Kidney (tissue), 14 donors: ENCODE results near the gene PDE6B. TPM values are rescaled to one million over a fixed set of nuclear protein-coding genes. Genes with fewer than 3 reads are reported as not detected.

Experiments used
- DNase-seq, 5 donors: peaks; one replicate each; pipeline ENCODE4 v3.0.0-alpha.2; 2013 to 2020
- FAIRE-seq: peaks from 2 replicates; lab custom pipeline; 2012; peaks lifted over from hg19 to GRCh38; lab: Jason Lieb, UNC
- H3K27ac ChIP-seq, 2 donors: one replicate each; pipeline ENCODE4 v1.7.0; 2013; ENCODE audit warnings: low read depth in 2 of 2, low read length in 2 of 2, inconsistent platforms in 1 of 2
- H3K27me3 ChIP-seq: one replicate; pipeline ENCODE4 v1.7.1; 2013; ENCODE audit warnings: low read length, inconsistent platforms; ENCODE audit not compliant: control insufficient read depth, insufficient read depth
- H3K36me3 ChIP-seq, 3 donors: one replicate each; pipeline versions ENCODE4 v1.7.0 to v1.7.1; 2013; ENCODE audit warnings: low read length in 3 of 3, control low read depth in 1 of 3, inconsistent platforms in 1 of 3; ENCODE audit not compliant: insufficient read depth in 3 of 3, control insufficient read depth in 2 of 3
- H3K4me1 ChIP-seq, 3 donors: one replicate each; pipeline versions ENCODE4 v1.7.0 to v1.7.1; 2013; ENCODE audit warnings: low read length in 3 of 3, inconsistent platforms in 1 of 3, low read depth in 1 of 3; ENCODE audit not compliant: control insufficient read depth in 2 of 3, insufficient read depth in 2 of 3
- H3K4me3 ChIP-seq, 3 donors: one replicate each; pipeline versions ENCODE4 v1.7.0 to v1.8.1; 2013; ENCODE audit warnings: low read length in 3 of 3, control low read depth in 1 of 3, inconsistent platforms in 1 of 3
- H3K9ac ChIP-seq, 3 donors: one replicate each; pipeline versions ENCODE4 v1.7.0 to v1.7.1; 2013; ENCODE audit warnings: low read length in 3 of 3, control low read depth in 1 of 3, inconsistent platforms in 1 of 3
- H3K9me3 ChIP-seq, 3 donors: one replicate each; pipeline versions ENCODE4 v1.7.0 to v1.7.1; 2013; ENCODE audit warnings: low read length in 3 of 3, control low read depth in 1 of 3, inconsistent platforms in 1 of 3; ENCODE audit not compliant: control insufficient read depth in 2 of 3, insufficient read depth in 1 of 3
- intact Hi-C: fragments of 100-400 bp; cut with DNase I; formaldehyde crosslinking; loops from one replicate; pipeline ENCODE4 v1.11.1; 2022
- polyA plus RNA-seq: library from polyadenylated mRNA; stranded (reverse); fragments of 350-450 nt; fragmentation: Illumina TruSeq; extraction: RNeasy Lipid Tissue Mini Kit (QIAGEN cat#74804); gene quantifications from one replicate; pipeline ENCODE4 v1.2.3, GENCODE V29; 2014; ENCODE audit warnings: low read depth, low replicate concordance; ENCODE audit not compliant: insufficient read depth
- total RNA-seq: library from RNA; stranded (reverse); fragmentation: NEBNext Ultra II Directional; extraction: Animal tissue kit (Norgen Biotek cat#: 25700); gene quantifications from one replicate; pipeline ENCODE4 v1.2.1, GENCODE V29; 2021
- TF ChIP-seq, protein P1 (sequence below): IDR thresholded peaks from 3 replicates; pipeline ENCODE4 v1.5.1; 2012; ENCODE audit warnings: mild to moderate bottlenecking, moderate library complexity, borderline replicate concordance; ENCODE audit not compliant: insufficient read depth; ENCODE audit errors: extremely low read depth
- donor health status: control.
- donor health status: control.
- donor health status: control.
- donor health status: control.
- donor health status: control.
- donor health status: DM: yes; HTN: yes; CAD: no.
- donor health status: Normal renal cell carcinoma (clear cell type).

Gene PDE6B
- total and polyA plus RNA-seq, 2 donors from 2014 or later, result 10.7 to 10.8 TPM

DNA sequence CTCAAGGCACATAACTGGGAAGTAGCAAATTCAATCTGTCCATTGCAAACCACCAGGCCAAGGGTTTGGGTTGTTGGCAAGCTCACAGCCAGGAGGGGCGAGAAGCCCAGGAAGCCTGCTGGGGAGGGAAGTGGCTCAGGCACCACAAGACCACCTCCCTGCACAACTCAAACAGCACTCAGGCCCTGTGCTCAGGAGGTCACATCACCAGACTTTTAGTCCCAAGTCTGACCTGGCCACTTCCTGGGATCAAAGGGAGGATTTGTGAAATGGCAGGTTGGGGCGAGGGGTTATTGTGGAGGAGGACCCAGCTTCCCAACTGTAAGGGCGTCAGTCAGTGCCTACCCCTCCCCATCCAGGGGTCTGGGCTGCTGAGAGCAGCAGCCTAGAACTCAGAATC, 46.4 kb downstream of the PDE6B start:
- intact Hi-C loops, result no loop called here
- Histone ChIP-seq H3K9me3 (no peaks in the 10 kb centered on the region), H3K27ac (no peak overlapping the region), H3K9ac (no peak overlapping the region), H3K4me3 (no peak overlapping the region), H3K4me1 (peaks cover 0 to 15% (median 0%) of the 10 kb centered on the region in 3 donors), H3K27me3 (no peaks in the 10 kb centered on the region), H3K36me3 (peaks cover 0 to 14% (median 10%) of the 10 kb centered on the region in 3 donors)
- no peak for FAIRE-seq
- TF ChIP-seq, protein P1, sequence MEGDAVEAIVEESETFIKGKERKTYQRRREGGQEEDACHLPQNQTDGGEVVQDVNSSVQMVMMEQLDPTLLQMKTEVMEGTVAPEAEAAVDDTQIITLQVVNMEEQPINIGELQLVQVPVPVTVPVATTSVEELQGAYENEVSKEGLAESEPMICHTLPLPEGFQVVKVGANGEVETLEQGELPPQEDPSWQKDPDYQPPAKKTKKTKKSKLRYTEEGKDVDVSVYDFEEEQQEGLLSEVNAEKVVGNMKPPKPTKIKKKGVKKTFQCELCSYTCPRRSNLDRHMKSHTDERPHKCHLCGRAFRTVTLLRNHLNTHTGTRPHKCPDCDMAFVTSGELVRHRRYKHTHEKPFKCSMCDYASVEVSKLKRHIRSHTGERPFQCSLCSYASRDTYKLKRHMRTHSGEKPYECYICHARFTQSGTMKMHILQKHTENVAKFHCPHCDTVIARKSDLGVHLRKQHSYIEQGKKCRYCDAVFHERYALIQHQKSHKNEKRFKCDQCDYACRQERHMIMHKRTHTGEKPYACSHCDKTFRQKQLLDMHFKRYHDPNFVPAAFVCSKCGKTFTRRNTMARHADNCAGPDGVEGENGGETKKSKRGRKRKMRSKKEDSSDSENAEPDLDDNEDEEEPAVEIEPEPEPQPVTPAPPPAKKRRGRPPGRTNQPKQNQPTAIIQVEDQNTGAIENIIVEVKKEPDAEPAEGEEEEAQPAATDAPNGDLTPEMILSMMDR, result no peak
- no peak for DNase-seq

DNA sequence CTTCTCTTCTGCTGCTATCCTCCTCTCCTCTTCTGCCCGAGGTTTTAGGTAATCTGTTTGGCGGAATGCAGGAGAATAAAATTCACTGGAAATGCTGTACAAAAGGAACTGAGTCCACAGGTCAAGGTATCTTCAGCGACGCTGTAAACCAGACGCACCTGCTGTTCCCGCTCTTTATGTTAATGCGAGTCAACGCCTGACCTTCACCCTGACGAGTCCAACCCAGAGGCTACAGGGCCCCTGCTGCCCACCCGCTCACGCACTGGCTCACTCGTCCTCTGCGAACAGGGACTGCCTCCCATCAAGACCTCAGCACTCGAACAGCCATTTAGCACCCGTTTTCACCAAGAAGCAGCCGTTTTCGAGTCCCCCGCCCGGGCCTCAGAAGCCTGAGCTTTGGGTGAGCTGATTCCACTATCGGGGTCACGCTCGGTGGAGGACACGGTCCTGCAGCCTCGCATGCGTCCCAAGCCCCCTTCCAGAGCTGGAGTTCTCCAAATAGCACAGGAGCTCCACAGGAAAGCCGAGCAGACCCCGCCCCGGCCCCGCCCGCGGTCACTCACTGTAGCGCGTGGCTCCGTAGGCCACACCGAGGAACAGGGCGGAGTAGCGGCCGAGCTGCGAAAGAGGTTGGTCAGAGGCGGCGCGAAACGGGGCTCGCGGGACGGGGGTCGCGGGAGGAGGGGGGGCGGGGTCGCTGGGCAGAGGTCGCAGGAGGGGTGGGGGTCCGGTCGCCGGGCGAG, 48.1 kb downstream of the PDE6B start:
- peaks cover 0 to 14% (median 10%) of the 10 kb centered on the region in 3 donors for H3K36me3 ChIP-seq
- peak overlapping the region; percentile 2 to 68 (median 8) for H3K9ac ChIP-seq
- H3K27ac ChIP-seq, result peak overlapping the region in 1 of 2 donors; percentile 98
- TF ChIP-seq, protein P1, result no peak
- H3K27me3 ChIP-seq, result no peaks in the 10 kb centered on the region
- intact Hi-C loops, result no loop called here
- H3K9me3 ChIP-seq, result no peaks in the 10 kb centered on the region
- DNase-seq, result peak in 1 of 5 donors; percentile 81
- H3K4me1 ChIP-seq, result peaks cover 0 to 15% (median 0%) of the 10 kb centered on the region in 3 donors
- FAIRE-seq, result no peak
- peak overlapping the region; percentile 40 to 83 (median 61) for H3K4me3 ChIP-seq

DNA sequence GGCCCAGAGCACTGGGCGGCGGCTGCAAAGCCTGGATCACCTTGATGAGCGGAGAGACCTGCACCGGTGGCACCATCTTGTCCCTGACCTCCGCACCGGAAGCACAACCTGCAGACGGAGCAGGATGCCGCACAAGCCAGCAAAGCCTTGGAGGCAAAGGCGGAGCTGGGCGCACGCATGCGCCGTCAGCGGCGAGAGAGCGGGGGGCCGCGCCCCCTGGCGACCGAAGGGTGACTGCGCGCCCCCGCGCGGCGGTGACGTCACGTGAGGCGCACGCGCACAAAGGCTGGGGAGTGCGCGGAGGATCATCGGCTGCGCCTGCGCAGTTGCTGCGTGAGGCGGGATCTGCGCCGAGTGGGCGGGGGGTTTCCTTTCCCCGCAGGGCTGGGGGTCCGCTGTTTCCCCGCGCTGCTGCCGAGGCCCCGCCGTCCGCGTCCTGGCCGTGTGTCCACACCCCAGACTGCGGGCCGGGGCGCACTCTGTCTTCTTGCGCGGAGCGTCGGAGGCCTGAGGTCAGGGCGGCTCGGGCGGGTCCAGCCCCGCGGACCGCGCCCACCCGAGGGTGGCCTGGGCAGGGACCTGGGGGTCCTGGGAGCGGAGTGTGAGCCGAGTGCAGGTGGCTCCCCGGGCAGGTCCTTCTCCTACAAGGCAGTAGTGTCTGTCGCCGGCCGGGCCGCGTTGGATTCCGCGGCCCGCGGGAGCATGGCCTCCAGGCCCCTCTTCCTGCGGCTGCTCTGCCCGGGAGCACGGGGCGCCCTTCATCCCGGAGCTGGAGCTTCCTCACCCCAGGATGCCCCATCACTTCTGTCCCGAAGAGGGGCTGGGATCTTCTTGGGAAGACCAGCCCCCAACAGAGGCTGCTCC, 49.0 kb downstream of the PDE6B start, which contains the start of the genes ATP5ME and MYL5:
ATP5ME (minus strand) TSS at position 105 of the 864 bp plus-strand sequence; CDS start at position 76, 29 bp downstream.
MYL5 (plus strand) TSS at position 371 of the 864 bp plus-strand sequence. CDS start 3,485 bp downstream, outside the sequence.
- TF ChIP-seq, protein P1, result peak; percentile 77
- FAIRE-seq, result no peak

More for the DNA sequence above, 49.0 kb downstream of the PDE6B start, which contains the start of the genes ATP5ME and MYL5:
- peaks cover 0 to 14% (median 10%) of the 10 kb centered on the region in 3 donors for H3K36me3 ChIP-seq
- peak within 1 kb of the TSS; percentile 61 to 83 (median 81) for H3K4me3 ChIP-seq
- intact Hi-C loops, result no loop called here
- peaks cover 0 to 15% (median 0%) of the 10 kb centered on the region in 3 donors for H3K4me1 ChIP-seq
- DNase-seq, result peak; percentile 98 to 99 (median 99)
- H3K27ac ChIP-seq, result peak within 1 kb of the TSS; percentile 90 to 98
- peak within 1 kb of the TSS; percentile 33 to 93 (median 83) for H3K9ac ChIP-seq
- H3K27me3 ChIP-seq, result no peaks in the 10 kb centered on the region
- H3K9me3 ChIP-seq, result no peaks in the 10 kb centered on the region
